ENCODE data around the gene ROBO2.

ROBO2 gene

DNA sequence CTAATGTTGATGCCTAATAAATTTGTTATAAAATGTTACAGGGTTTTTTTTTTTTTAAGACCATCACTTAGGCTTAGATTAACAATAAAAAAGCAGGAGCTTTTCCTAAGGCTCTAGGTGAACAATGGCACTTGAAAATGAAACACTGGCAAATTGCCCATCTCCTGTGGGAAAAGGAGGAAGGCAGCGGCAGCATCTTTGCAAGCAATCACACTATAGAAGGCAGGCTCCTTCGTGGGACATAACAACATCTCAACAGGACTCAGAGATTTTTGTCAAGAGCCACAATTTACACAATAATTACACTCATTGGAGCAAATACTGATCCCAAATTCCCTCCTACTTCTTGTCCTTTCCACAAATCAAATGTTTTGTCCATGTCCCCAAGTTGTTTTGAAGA is 646.7 kb downstream of the ROBO2 start:
- DNase-seq (ENCODE audit: low read depth): no peak

GRCh38 chr3:77687545-77687944 is 647.6 kb downstream of the ROBO2 start:
- no peak for DNase-seq (ENCODE audit: low read depth)

DNA sequence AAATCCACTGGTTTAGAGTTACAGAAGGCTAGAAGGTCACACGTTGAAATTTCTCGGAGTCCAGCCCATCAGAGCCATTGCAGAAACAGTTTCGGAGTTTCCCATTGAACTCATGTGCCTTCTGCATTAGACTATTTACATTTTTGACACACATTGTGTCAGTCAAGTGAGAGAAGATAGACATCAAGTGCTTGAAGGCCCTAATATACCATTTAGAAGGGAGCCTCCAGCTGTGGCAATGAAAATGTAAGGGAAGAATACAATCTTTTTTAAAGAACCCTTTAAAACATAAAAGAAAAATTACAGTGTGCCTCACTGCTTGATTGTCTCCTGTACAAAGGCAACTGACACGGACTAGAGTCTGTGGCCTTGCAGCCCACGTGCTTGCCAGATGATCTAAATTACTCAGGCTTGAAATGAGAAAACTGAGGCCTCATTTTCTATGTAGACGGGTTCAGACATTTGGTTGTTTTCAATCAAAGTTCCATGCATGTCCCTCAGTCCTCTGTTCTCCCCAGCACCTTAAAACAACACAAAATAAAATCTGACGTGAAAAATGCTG is 650.5 kb downstream of the ROBO2 start:
- no peak for DNase-seq (ENCODE audit: low read depth)

GRCh38 chr3:77693147-77693546 is 653.2 kb downstream of the ROBO2 start:
- no peak for DNase-seq (ENCODE audit: low read depth)

DNA sequence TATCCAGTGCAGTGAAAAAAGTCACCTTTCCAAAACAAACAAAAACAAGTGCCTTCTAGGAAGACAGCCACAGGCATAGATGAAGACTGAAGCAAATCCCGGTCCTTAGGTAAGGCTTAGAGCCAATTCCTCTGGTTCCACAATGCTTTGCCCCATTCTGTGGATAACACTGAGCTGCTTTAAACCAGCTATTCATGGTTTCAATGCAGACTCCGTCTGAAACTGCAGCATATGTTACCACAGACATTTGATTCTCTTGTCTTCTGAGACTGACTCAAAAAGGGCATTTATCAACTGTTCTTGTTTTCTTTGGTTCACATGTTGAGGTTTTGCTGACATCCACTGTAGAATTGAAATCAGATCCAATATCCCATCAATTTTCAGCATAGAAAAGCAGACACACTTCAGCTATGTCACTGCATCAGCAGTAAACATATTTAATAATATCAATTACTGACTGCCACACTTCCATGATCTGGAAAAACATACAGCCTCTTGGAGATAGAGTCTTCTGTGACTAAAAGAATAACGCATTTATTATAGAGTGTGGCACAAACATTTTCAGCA is 659.3 kb downstream of the ROBO2 start:
- DNase-seq (ENCODE audit: low read depth): no peak

Data from stimulated activated CD8-positive, alpha-beta memory T cell treated with anti-CD3 and anti-CD28 coated beads, Interleukin-15, amount 100 ng/mL, for 1 hour (primary cell).